ENCODE results near the gene UBAC2.

DNA sequence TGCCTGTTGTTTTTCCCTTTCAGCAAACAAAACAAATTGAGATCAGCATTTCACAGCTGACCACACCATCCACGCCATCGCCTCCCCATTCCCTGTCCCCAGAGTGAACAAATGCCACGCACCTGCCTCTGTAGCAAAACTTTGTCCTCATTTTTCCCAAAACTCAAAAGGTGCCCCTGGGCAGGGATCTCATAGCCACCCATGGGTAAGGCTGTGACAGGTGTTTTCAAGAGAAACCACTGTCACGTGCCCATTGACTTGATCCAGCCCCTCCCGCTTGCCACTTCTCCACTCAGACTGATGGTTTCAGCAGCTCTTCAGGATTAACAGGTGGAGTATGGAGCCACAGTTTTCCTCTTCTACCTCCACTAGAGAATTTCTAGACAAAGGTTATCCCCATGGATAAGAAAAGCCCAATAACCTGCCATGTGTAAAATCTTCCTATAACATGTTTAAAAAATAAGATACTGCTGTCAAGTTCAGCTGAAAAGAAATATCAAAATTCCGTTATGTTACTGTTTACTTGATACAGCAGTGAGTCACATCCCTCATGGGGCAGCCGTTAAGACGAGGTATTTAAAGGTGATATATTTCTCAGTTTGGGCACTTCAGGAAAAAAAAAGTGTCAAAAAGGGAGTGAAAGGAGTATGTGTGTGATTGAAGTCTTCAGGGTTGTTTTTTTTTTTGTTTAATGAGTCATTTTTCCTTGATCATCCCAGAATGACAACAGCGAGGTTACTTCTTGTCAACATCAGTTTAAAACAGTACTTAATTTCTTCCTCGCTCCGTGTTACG, 170.0 kb downstream of the UBAC2 start:
- TF ChIP-seq TARDBP (IDR thresholded peaks at IDR 0.05) (no peak), SP1 (IDR thresholded peaks at IDR 0.05) (no peak), FOXA1 (IDR thresholded peaks at IDR 0.05) (no peak), NFRKB (IDR thresholded peaks at IDR 0.05) (no peak), SUZ12 (IDR thresholded peaks at IDR 0.05) (no peak), BHLHE40 (IDR thresholded peaks at IDR 0.05; ENCODE audit: borderline replicate concordance) (no peak), L3MBTL2 (conservative IDR thresholded peaks at IDR 0.05) (no peak)
